Heart right ventricle (tissue), 16 donors: Measurements from ENCODE around the gene ITGB1BP2. TPM values are rescaled to one million over a fixed set of nuclear protein-coding genes. Genes with fewer than 3 reads are reported as not detected.
"Not testable (repeated sequence)": the region's sequence is repeated elsewhere in the genome, so short reads cannot be mapped to it uniquely, and the experiment has no call there.

ENCODE experiments used
- ATAC-seq, 8 donors: fragments of 200-7000 bp; cut with Tn5 transposase; one replicate each; pipeline ENCODE4 v1.9.1; 2020; ENCODE audit warnings: mild to moderate bottlenecking in 8 of 8, moderate library complexity in 8 of 8, moderate number of reproducible peaks in 1 of 8
- DNase-seq, 2 donors: peaks; one replicate each; pipeline ENCODE4 v3.0.0-alpha.2; 2020
- H3K27ac ChIP-seq, 10 donors: fragments of 200-600 bp; sonication (generic) in 2 of 10; one replicate each; pipeline versions ENCODE4 v1.5.0 to v1.8.0; 2020 to 2022; ENCODE audit warnings: mild to moderate bottlenecking in 3 of 10
- H3K27me3 ChIP-seq, 7 donors: fragments of 200-600 bp; one replicate each; pipeline ENCODE4 v1.8.0; 2021 to 2022; ENCODE audit warnings: mild to moderate bottlenecking in 2 of 7
- H3K36me3 ChIP-seq, 9 donors: fragments of 200-600 bp; sonication (generic) in 1 of 9; one replicate each; pipeline versions ENCODE4 v1.5.0 to v1.8.0; 2020 to 2022; ENCODE audit warnings: mild to moderate bottlenecking in 2 of 9
- H3K4me1 ChIP-seq, 9 donors: fragments of 200-600 bp; sonication (generic) in 1 of 9; one replicate each; pipeline versions ENCODE4 v1.5.0 to v1.8.0; 2020 to 2022; ENCODE audit warnings: mild to moderate bottlenecking in 4 of 9
- H3K4me3 ChIP-seq, 10 donors: fragments of 200-600 bp; sonication (generic) in 2 of 10; one replicate each; pipeline versions ENCODE4 v1.5.0 to v1.8.0; 2020 to 2022; ENCODE audit warnings: mild to moderate bottlenecking in 7 of 10, moderate library complexity in 2 of 10
- H3K9me3 ChIP-seq, 11 donors: fragments of 200-600 bp in 10 of 11; sonication (generic) in 2 of 11; one replicate each; pipeline versions ENCODE4 v1.5.0 to v1.8.0; 2013 to 2022; ENCODE audit warnings: mild to moderate bottlenecking in 2 of 11, control low read depth in 1 of 11, moderate library complexity in 1 of 11
- CTCF ChIP-seq, 9 donors: fragments of 200-600 bp; sonication (generic) in 2 of 9; IDR thresholded peaks; one replicate each; pipeline versions ENCODE4 v1.5.0 to v1.8.0; 2021 to 2022; ENCODE audit warnings: antibody characterized with exemption in 9 of 9, mild to moderate bottlenecking in 5 of 9, moderate library complexity in 1 of 9
- WGBS, 2 donors: extraction: QIAGEN DNeasy Blood & Tissue Kit; methylation state at CpG; one replicate each; pipeline ENCODE4 v1.1.7; 2013; ENCODE audit warnings: inconsistent platforms in 1 of 2; 5-methylcytosine and 5-hydroxymethylcytosine counted together
- intact Hi-C, 10 donors: fragments of 100-400 bp; cut with DNase I; formaldehyde crosslinking; loops; one replicate each; pipeline versions ENCODE4 v1.11.1 to v1.14.2; 2022
- polyA plus RNA-seq, 2 donors: library from polyadenylated mRNA; stranded (reverse); fragments of 200-250 nt; gene quantifications; one replicate each; pipeline ENCODE4 v1.2.3, GENCODE V29; 2013
- total RNA-seq, 10 donors: library from RNA; stranded (reverse); fragmentation: NEBNext Ultra II Directional in 3 of 10; extraction: Animal tissue kit (Norgen Biotek cat#: 25700) in 3 of 10; gene quantifications; one replicate each; pipeline versions ENCODE4 v1.2.1 to v1.2.4, GENCODE V29; 2021 to 2023
- donor health status: Arrhythmogenic right ventricular cardiomyopathy.
- donor health status: ischemic (EF 13 %, LVEDD 7.1; RV severe dilation, severe dysfunction).
- donor health status: healthy with polysubstance abuse.
- donor health status: DM: no; HTN: yes; CAD: no.
- donor health status: DM: no; HTN: no; CAD: no.
- donor health status: ischemic (EF 25% LVEDD 6.9; RV normal size, moderate dysfunction).
- donor health status: ischemic (EF 25% LVEDD 5.7; RV mildly dilated, moderate dysfunction).
- donor health status: healthy.
- donor health status: DM: yes; HTN: yes; CAD: no.
- donor health status: Ischemic cardiomyopathy.
- donor health status: ischemic (EF 35%, LVEDD 5.7; RV mildly dilated, moderate dysfunction).
- donor health status: nonischemic (EF 11% LVEDD 7.7; RV severe dilation, severe dysfunction).
- donor health status: DM: yes; HTN: yes; CAD: no.
- donor health status: PGD.
- donor health status: ischemic (EF 29% LVEDD 5.4; RV normal size, mild dysfunction).
- donor health status: nonischemic (EF 23%, LVEDD 6.1; RV moderate dilation, normal function).

The ITGB1BP2 gene
- total and polyA plus RNA-seq, 12 donors, result 45.9 to 150 (median 94.1) TPM

- intact Hi-C loops, result no loop called here
- no peak for TF ChIP-seq CTCF (IDR thresholded peaks at IDR 0.05)
- H3K4me1 ChIP-seq, result no peaks in the 10 kb centered on the region
- no peak overlapping the region for H3K4me3 ChIP-seq
- H3K27ac ChIP-seq, result no peak overlapping the region
- H3K36me3 ChIP-seq, result no peaks in the 10 kb centered on the region
- WGBS, 2 donors, result 95 to 99% methylated on average over 18 to 19 of the region's 19 CpGs
- H3K27me3 ChIP-seq, result no peaks in the 10 kb centered on the region
- DNase-seq (no peak), ATAC-seq (no peak)
- peaks cover 0 to 7% (median 0%) of the 10 kb centered on the region in 11 donors for H3K9me3 ChIP-seq
Measured at GRCh38 chrX:71269801-71270395, 31.7 kb upstream of the ITGB1BP2 start.

- 96 to 97% methylated on average over 2 of the region's 2 CpGs for WGBS, 2 donors
- H3K27ac ChIP-seq, ATAC-seq, H3K4me3 ChIP-seq, H3K4me1 ChIP-seq, H3K36me3 ChIP-seq, DNase-seq, H3K27me3 ChIP-seq, intact Hi-C loops: not testable (repeated sequence)
- H3K9me3 ChIP-seq, result peaks cover 0 to 12% (median 0%) of the 10 kb centered on the region in 11 donors
Measured at GRCh38 chrX:71272313-71272712, 29.2 kb upstream of the ITGB1BP2 start.

GRCh38 chrX:71281300-71281699 is 20.2 kb upstream of the ITGB1BP2 start:
- ATAC-seq, H3K36me3 ChIP-seq, DNase-seq, H3K4me3 ChIP-seq, H3K27ac ChIP-seq, H3K9me3 ChIP-seq, H3K27me3 ChIP-seq: not testable (repeated sequence)
- H3K4me1 ChIP-seq, result peaks cover 0 to 23% (median 18%) of the 10 kb centered on the region in 9 donors
- intact Hi-C loops, result loop anchor here in 1 of 10 donors (10.0 kb wide), 1 partner anchor 84 kb away; the partner anchor contains the start of gene TAF1
- 95 to 98% methylated on average over 11 of the region's 11 CpGs for WGBS, 2 donors

GRCh38 chrX:71282514-71283402 is 18.8 kb upstream of the ITGB1BP2 start:
- intact Hi-C loops, result loop anchor here in 3 of 10 donors (1.0 to 10.0 kb wide), 3 partner anchors 27 to 82 kb away; partner anchors contain the start of genes TAF1 (in 1 of the 3) and ZMYM3 (in 1 of the 3)
- Histone ChIP-seq H3K4me3 (peak overlapping the region in 9 of 10 donors; percentile 53 to 81 (median 76)), H3K27ac (peak overlapping the region; percentile 73 to 96 (median 88)), H3K36me3 (peaks cover 0 to 10% (median 0%) of the 10 kb centered on the region in 9 donors), H3K9me3 (no peaks in the 10 kb centered on the region), H3K4me1 (peaks cover 0 to 33% (median 23%) of the 10 kb centered on the region in 9 donors), H3K27me3 (no peaks in the 10 kb centered on the region)
- no peak for TF ChIP-seq CTCF (IDR thresholded peaks at IDR 0.05)
- 21% methylated on average over 16 of the region's 16 CpGs for WGBS, 2 donors
- DNase-seq, result no peak
- peak; percentile 71 to 89 (median 82) for ATAC-seq

GRCh38 chrX:71283403-71284143 is 18.0 kb upstream of the ITGB1BP2 start, which contains the start of gene NONO:
TSS of gene NONO (plus strand) at chrX:71283635. CDS start at chrX:71290638, 7,003 bp downstream.
- peak in 5 of 9 donors; percentile 13 to 47 (median 24) for TF ChIP-seq CTCF (IDR thresholded peaks at IDR 0.05)
- Histone ChIP-seq H3K27ac (peak within 1 kb of the TSS; percentile 76 to 96 (median 90)), H3K9me3 (no peaks in the 10 kb centered on the region), H3K4me1 (peaks cover 0 to 37% (median 28%) of the 10 kb centered on the region in 9 donors), H3K4me3 (peak within 1 kb of the TSS; percentile 41 to 81 (median 72)), H3K36me3 (peaks cover 0 to 10% (median 0%) of the 10 kb centered on the region in 9 donors), H3K27me3 (no peaks in the 10 kb centered on the region)
- intact Hi-C loops, result loop anchor here in 3 of 10 donors (1.0 to 10.0 kb wide), 3 partner anchors 28 to 81 kb away; partner anchors contain the start of genes TAF1 (in 1 of the 3) and ZMYM3 (in 1 of the 3)
- ATAC-seq, result peak; percentile 91 to 98 (median 96)
- DNase-seq, result peak; percentile 74 to 95
- 0% methylated on average over 49 to 57 of the region's 57 CpGs for WGBS, 2 donors
